Measurements from ENCODE around the gene MAP3K7.
"Not testable (repeated sequence)": the region's sequence is repeated elsewhere in the genome, so short reads cannot be mapped to it uniquely, and the experiment has no call there.

MAP3K7 gene

DNA sequence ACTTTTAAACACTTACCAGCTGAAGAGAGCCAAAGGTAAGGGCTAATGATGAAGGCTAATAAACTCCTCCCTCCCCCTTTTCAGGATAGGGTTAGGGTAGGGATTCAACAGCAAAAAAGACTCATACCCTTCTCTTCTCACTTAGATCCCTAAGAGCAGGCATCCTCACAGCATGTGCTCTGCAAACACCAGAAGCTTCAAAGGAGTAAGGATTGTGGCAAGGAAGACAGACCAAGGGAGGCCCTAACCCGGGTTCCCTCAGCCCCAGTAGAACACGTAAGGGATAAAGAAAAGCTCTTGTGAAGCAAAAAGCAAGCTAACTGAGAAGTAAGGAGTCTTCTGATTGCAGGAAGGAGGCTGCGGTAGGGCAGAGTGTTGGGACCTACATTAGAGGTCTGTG is 11.6 kb downstream of the MAP3K7 start:
- DNase-seq: no peak

DNA sequence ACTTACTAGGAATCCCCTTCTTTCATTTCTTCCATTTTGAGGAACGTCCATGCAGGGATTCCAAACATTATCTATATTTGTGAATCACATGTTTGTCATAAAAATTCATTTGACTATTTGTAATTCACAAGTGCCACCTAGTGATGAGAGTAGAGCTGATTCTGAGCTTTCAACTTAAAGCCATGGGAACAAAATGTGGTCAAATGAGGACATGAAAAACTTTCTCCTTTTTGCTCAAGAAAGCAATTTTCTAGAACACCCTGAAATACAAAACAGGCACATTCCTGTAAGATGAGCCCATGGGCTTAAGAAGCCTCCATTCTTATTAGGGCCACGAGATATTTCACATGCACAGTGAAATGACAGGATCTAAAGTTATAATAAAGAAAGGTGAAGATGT is 12.3 kb downstream of the MAP3K7 start:
- DNase-seq: no peak

DNA sequence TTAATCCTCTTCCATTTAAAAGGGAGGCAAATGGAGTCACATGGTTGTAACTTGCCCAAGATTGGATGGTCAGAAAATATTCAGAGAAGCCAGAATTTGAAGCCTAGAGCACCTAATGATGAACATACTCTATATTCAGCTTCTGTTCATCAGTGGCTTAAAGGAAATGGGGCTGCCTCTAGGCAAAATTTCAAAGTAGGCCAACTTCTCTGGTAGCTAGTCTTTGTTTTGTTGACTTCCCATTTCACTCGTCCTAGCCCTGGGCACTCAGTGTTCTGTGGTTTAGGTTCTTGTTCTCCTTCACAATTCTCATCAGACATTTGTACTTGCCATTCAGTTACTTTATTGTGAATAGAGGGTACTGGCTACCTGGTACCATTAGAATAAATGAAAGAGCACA is 13.2 kb downstream of the MAP3K7 start:
- no peak for DNase-seq

DNA sequence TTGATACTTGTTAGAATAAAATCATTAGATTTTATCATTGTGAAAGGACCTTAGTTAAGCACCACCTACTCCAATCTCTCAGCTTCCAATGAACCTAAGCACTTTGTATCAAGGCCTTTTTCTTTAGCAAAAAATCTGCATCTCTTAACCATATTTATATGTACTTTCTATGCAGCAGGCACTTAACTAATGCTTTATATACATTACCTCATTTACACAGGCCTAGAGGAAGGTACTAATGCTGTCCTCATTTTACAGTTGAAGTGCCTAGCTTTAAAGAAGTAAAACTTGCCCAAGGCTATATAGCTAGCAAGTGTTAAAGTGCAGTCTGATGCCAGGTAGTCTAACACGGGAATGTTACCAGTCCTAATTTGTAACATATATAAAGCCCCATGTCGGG is 14.0 kb downstream of the MAP3K7 start:
- no peak for DNase-seq

DNA sequence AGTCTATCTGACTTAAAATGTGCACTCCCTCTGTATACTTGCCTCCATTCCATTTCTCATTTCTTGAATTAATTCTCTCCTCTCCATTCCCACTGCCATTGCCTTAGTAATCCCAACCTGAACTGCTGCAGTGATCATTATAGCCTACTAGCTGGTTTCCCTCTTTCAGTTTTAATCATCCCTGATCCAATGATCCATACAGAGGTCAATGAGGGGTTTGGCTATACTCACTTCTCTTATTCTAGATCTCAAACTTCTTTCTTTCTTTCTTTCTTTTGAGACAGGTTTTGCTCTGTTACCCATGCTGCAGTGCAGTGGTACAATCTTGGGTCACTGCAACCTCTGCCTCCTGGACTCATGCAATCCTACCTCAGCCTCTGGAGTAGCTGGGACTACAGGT is 17.6 kb downstream of the MAP3K7 start:
- DNase-seq: no peak

DNA sequence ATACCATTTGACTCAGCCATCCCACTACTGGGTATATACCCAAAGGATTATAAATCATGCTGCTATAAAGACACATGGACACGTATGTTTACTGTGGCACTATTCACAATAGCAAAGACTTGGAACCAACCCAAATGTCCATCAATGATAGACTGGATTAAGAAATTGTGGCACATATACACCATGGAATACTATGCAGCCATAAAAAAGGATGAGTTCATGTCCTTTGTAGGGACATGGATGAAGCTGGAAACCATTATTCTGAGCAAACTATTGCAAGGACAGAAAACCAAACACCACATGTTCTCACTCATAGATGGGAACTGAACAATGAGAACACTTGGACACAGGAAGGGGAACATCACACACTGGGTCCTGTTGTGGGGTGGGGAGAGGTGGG is 19.2 kb downstream of the MAP3K7 start:
- not testable (repeated sequence) for DNase-seq

DNA sequence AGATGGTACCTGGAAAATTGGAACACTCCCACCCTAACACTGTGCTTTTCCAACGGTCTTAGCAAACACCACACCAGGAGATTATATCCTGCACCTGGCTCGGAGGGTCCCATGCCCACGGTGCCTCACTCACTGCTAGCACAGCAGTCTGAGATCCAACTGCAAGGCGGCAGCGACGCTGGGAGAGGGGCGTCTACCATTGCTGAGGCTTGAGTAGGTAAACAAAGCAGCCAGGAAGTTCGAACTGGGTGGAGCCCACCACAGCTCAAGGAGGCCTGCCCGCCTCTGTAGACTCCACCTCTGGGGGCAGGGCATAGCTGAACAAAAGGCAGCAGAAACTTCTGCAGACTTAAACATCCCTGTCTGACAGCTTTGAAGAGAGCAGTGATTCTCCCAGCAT is 24.5 kb downstream of the MAP3K7 start:
- not testable (repeated sequence) for DNase-seq

DNA sequence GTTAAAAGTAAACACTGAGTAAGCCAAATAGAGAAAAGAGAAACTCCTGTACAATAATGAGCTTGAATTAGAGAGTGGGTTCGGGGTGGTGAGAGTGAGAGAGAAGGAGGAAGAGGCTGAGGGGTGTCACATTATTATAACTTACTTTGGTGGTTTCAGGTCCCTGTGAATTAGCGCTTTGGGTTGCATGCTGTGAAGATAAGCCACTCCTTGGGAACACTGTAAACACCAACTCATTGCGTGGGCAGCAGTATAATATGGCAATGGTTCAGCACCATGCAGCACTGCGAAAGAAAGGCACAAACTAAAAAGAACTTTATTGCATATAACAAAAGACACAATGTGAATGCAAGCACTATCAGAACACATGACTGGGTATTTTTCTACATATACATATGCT is 26.9 kb downstream of the MAP3K7 start:
- no peak for DNase-seq

DNA sequence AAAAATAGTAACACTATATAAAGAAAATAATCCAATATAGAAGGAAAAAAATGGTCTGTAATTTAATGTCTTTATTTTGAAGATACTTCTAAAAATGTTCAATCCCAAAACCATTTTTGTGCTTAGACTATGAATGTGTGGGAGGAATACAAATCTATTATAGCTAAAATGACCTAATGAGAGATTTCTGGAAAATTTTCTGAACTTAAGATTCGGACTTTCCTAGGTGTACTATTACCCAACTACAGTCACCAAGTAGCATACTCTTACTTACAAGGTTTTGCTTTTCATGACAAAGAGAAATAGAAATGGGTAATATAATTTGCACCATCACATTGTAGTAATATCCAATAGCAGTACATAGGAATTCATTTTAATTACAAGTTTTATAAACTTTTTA is 29.9 kb downstream of the MAP3K7 start:
- DNase-seq: no peak

DNA sequence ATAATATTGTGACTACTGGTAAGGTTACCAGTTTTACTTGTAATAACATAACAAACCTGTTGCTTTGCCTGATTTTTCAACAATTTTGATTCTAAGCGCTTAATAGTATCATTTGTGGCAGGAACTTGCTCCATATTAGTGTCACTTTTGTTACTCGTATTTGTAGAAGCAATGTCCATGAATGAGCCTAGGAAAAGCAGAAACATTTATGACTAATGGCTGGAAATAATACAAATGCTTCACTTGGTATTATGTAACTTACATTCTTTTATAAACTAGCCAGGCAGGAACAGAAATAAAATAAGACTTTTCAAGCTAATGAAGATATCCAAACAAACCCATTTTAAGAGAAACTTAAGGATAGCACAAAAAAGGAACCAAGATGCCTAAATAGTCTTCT is 38.9 kb downstream of the MAP3K7 start:
- no peak for DNase-seq

DNA sequence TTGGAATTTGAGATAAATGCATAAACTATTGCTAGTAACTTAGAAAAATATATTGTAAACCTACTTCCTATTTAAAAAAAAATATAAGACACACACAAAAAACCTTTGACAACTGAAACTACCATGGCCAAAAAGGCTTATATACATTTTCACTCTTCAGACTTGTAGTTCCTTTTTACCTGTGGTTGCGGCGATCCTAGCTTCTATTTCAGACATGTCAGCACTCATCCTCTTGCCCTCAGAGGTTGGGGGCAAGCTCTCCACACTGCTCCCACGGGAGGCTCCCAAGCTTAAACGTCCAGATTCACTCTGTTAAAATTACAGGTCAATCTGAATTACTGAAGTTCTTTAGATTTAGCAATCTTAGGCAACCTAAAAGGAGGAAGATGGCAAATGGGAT is 39.8 kb downstream of the MAP3K7 start:
- DNase-seq: no peak

DNA sequence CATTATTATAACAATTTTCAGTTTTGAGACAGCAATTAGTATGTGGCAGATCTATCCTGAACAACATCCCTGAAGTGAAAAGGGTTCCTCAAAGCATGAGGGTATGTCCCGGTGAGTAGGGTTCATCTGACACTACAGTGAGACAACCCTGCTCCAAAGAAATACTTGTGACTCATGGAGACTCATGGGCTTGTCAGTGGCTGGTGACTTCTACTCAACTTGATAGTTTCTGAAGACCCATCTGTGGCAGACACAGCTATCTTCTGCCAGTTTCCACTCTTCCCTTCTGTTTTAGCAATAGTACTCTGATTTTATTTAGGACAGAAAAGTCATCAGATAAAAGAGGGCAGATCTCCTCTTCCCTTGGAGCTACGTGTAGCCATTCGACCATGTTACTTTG is 41.4 kb downstream of the MAP3K7 start:
- DNase-seq: no peak

DNA sequence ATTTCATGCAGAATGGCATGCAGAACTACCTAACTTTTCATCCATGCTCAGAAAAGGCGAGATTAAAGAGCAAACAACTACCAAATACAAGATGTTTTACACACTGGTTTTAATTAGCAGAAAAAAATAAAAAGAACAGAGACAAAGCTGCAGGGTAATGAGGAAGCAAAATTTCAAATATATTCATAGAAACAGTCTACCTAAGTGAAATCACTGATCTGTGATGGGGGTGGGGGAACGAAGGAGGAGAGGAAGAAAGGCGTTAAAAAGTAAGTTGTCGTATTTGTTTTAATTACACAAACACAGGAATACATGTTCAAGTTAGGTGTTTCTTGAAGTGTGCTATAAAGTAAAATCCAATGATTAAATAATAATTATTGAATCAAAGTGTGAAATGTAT is 42.1 kb downstream of the MAP3K7 start:
- no peak for DNase-seq

DNA sequence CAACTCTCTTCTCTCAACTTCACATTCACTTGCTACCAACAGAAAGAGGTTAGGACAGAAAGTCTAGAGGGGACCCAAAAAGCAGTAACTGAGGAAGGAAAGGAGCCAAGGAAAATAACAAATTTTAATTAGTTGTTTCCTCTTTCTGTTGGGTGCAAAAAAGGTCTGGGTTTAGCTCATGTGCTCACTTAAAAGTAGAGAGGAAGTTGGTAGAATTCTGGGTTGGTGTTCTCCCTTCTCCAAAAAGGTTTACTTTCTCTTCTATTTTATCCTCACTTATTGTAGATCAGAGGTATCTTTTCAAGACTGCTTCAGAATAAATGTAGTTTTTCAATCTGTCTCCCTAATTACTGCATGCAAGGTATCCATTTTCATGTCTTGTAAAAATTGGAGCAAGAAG is 42.8 kb downstream of the MAP3K7 start:
- DNase-seq: no peak

DNA sequence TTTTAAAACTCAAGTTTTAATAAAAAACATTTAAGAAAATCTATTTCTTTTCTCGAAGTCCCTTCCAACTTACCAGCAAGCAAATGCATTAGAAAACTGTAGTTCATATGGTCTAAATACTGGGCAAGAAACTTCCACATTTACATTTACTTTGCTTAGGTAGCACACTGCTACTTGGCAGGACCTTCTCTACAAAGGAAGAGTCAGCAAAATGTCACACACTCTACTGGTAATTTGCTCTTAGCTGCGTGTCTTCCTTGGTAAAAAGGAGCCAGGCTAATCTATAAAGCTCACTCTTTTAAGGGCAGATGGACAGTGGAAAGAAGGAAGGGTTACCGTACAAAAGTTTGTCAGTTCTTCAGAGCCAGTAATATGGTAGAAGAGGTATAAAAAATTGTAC is 45.7 kb downstream of the MAP3K7 start:
- DNase-seq: no peak

DNA sequence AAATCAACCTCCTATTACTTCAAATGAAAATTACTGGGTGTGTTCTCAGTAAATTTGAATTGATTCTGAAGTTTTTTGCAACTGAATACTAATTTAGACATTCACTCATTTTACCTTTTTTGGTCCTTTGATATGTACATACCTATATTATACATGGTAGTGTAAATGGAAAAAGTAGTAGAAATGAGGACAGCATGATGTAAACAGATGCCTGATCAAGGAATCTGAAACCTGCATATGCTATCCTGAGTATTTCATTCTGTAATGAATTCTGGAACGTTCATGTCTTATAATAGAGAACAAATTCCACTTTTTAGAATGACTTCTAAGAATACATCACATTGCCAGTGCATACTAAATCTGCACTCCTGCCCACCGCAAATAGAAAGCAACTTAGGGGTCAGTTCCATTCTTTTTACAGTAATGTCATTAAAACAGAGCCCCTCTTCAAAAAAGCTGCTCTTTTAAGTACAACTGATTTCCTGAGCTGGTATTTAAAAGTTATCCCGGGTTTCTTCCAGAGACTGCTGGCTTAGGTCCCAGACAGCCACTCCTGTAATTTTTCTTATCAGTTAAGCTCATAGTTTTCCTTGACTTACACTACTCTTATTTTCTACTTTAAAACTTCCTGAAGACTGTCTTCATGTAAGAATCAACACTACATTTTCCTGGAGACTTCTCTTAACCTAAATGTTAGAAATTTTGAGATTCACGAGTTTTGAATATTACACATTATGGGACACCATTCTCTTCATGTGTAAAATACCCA is 48.4 kb downstream of the MAP3K7 start:
- no peak for DNase-seq

DNA sequence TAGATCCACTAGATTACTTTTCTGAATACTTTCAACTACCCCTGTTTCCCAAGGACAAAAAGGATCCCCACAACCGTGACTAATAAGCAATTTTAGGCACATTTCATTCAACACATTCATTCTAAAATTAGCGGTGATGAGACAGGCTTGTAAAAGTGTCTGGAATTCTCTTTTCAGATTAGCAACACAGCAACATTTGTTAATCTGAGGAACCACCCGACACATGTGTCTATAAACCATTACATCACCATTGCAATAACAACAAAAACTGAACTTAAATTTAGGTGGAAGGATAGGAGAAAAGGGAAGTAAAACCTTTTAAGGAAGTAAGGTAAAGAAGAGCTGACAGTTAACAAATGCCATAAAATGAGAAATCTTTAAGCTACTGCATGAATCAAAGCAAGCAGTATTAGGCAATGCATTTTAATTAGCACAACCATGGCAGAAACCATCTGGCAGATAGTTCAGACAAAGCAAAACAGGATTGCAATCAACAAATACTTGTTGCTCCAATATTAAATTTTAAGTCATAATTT is 49.1 kb downstream of the MAP3K7 start:
- DNase-seq: no peak

DNA sequence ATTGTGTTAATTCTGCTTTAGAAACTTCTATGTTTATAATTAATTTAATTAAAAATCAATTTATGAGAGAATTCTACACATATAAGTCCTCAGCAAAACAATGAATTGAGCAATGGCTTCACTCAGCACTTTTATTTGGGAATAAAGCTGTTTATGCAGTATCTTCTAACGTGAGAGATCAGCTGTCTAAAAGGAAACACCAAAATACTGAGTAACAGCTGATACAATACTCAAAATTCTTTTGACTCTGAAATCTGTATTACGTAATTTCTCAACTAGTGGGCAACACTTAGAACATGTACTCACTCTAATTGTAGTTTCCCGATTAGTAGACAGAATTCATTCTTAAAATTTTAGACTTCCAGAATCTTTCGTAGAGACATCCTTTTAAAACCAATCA is 49.8 kb downstream of the MAP3K7 start:
- no peak for DNase-seq

DNA sequence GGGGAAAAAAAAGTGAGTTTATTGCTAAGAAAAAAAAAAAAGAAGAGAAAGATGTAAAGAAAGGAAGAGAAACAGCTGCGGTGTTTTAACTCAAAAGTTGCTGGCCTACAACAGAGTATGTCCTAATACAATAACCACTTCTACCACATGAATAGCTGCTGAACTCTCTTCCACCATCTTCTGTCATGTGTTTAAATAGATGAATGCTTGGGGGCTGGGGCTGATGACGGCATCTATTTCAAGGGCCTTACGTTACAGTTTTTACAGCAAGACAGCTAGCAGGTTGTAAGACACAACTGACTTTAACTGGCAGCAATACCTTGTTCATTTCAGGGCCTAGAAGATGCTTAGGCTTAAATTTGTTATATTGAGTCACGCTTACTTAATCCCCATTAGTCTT is 50.4 kb downstream of the MAP3K7 start:
- DNase-seq: no peak

DNA sequence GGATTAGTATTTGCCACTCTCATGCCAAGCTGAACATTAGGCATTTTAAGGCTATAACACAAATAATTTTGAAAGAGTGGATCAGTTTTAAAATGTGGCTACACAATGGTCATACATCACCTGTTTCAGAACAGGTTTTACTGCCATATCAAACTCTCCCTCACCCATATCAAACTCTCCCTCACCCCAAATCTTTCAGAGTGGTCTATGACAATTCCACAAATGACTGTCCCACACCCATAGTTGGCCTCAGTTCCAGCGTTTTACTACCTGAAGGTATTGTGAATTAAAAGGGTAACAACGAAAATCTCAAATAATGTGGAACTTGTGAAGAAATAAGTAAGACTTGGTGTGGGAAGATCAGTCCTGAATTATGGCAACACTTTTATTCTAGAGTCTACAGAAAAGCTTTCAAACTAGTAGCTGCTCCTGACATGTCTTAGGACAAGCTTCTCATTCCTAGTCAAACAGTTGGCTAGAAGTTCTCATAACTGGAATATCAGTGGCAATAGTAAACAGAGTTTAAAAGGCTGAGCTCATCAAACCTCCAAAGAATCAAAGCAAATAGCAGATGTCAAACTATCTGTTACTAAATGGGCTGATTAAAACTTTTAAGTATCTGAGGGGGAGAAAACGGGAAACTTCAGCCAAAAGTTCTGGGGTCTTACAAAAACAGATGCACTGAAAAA is 52.4 kb downstream of the MAP3K7 start:
- DNase-seq: no peak

DNA sequence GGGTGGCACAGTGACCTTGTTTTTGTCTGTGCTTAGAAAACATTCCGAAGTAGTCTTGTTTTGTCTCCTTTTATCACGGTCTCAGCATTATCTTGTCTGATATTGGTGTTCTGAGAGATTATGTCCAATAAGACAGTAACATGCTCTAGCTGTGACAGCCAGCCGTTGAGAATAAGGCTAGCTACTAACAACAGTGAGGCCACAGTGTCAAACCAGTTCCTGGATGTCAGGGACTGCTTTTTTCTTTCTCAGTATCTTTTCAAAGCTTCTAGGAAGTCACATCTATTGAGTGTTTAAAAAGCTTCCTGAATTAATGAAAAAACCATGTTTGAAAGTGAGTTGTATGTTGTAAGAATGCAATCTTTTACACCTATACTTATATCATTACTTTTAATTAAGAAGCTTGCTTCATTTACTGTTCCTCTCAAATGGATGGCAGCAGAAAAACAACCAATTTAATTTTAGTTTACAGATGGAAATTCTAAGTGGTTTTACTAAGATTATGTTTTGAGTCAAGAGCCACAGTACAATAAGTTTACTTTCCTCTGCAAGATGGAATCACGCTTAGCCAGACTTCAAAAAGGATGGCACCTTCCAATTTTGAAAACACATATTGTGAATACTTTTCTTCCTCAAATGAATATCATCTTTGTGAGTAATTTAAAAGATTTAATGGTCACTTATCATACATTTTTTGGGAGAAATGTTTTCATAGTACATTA is 53.1 kb downstream of the MAP3K7 start:
- no peak for DNase-seq

DNA sequence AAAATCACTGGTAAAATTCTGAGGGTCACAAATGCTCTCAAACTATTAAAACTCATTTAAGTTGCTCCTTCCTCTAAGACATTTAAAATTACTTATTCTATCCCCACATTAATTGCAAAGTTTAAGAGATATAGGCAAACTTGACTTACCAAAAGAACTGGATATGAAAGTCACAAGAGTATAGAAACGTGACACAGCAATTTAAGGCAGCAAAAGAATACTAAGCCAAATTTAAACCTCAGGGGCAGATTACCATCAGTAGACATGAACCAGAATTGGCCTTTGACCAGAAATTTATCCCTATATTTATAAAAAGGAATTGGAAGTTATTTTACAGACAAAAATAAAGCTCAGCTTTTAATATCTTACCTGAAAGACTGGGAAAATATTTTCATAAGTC is 56.0 kb downstream of the MAP3K7 start:
- no peak for DNase-seq

DNA sequence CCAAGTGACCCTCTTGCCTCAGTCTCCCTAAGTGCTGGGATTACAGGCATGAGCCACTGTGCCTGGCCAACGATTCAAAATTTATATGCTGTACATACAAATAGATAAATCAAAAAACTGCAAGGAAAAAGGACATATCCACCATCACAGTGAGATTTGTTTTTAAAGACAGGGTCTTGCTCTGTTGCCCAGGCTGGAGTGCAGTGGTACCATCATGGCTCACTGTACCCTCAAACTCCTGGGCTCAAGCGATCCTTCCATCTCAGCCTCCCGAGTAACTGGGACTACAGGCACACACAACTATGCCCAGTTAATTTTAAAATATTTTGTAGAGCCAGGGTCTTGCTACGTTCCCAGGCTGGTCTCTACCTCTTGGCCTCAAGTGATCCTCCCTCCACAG is 61.5 kb downstream of the MAP3K7 start:
- DNase-seq: no peak

DNA sequence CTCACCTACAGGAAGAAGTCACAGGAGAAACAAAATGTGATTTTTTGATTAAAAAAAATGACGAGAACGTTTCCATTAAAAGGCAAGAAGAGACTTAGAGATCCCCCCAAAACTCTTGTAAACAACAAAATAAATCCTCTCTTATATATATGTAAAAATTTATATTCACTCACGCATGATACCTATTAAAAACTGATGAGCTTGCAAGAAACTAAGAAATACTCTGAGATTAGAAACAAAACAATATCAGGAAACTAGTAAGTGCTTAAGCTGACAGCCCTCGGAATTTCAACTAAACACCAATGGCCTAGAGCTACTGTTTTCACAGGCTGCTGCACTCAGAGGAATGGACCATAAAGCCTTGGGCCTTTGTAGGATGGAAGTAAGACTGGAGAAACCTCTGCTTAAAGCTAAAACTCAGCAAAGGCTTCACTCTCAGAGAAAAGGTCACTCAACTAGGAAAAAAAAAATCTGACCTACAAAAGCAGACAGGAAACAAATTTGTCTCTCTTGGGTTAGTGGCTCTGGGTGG is 63.0 kb downstream of the MAP3K7 start:
- DNase-seq: no peak
